ENCODE measurements around the gene TEX101.

TEX101 gene

GRCh38 chr19:43452582-43452981 lies 37.9 kb downstream of the TEX101 start:
- no peak for DNase-seq

GRCh38 chr19:43454031-43454430 lies 39.3 kb downstream of the TEX101 start:
- no peak for DNase-seq

- no peak for DNase-seq
These were observed 40.8 kb downstream of the TEX101 start for GRCh38 chr19:43455321-43456113.

- no peak for DNase-seq
These were observed 43.1 kb downstream of the TEX101 start for GRCh38 chr19:43457809-43458208.

GRCh38 chr19:43460362-43461016 lies 45.8 kb downstream of the TEX101 start:
- DNase-seq: no peak

- DNase-seq: no peak
These were observed 46.6 kb downstream of the TEX101 start for GRCh38 chr19:43461303-43461702.

- DNase-seq: no peak
These were observed 47.7 kb downstream of the TEX101 start for GRCh38 chr19:43462383-43462782.

- no peak for DNase-seq
These were observed 48.2 kb downstream of the TEX101 start for GRCh38 chr19:43462785-43463380.

GRCh38 chr19:43463381-43464133 lies 48.9 kb downstream of the TEX101 start:
- DNase-seq: peak; percentile 99

- peak; percentile 69 for DNase-seq
These were observed 49.6 kb downstream of the TEX101 start for GRCh38 chr19:43464134-43464775.

GRCh38 chr19:43465468-43466120 lies 50.9 kb downstream of the TEX101 start, which contains the start of gene LYPD3:
Gene LYPD3 (minus strand): TSS chr19:43465608. CDS start chr19:43465571, 37 bp downstream.
- no peak for DNase-seq

- no peak for DNase-seq
These were observed 52.1 kb downstream of the TEX101 start for GRCh38 chr19:43466793-43467192.

GRCh38 chr19:43467276-43467675 lies 52.6 kb downstream of the TEX101 start:
- no peak for DNase-seq

GRCh38 chr19:43467730-43468129 lies 53.0 kb downstream of the TEX101 start:
- DNase-seq: no peak
